Left lung (tissue), 10 donors: ENCODE data around the gene SHOC1. TPM values are rescaled to one million over a fixed set of nuclear protein-coding genes. Genes with fewer than 3 reads are reported as not detected.

Experiments used
- ATAC-seq: fragments of 200-7000 bp; cut with Tn5 transposase; one replicate; pipeline ENCODE4 v1.9.1; 2020; ENCODE audit warnings: moderate library complexity
- DNase-seq, 4 donors: peaks; one replicate each; pipeline ENCODE4 v3.0.0-alpha.2; 2013 to 2020
- H3K27ac ChIP-seq, 2 donors: fragments of 200-600 bp; sonication (generic) in 1 of 2; one replicate each; pipeline versions ENCODE4 v1.5.0 to v1.8.0; 2020 to 2021
- H3K27me3 ChIP-seq, 2 donors: fragments of 200-600 bp; sonication (generic) in 1 of 2; one replicate each; pipeline versions ENCODE4 v1.5.0 to v1.8.0; 2020 to 2021
- H3K36me3 ChIP-seq, 2 donors: fragments of 200-600 bp; sonication (generic) in 1 of 2; one replicate each; pipeline versions ENCODE4 v1.5.0 to v1.8.0; 2020 to 2021
- H3K4me1 ChIP-seq, 2 donors: fragments of 200-600 bp; one replicate each; pipeline ENCODE4 v1.8.0; 2021
- H3K4me3 ChIP-seq, 2 donors: fragments of 200-600 bp; sonication (generic) in 1 of 2; one replicate each; pipeline versions ENCODE4 v1.5.0 to v1.8.0; 2020 to 2021; ENCODE audit warnings: mild to moderate bottlenecking in 1 of 2
- H3K9me3 ChIP-seq, 2 donors: fragments of 200-600 bp; sonication (generic) in 1 of 2; one replicate each; pipeline versions ENCODE4 v1.5.0 to v1.8.0; 2020 to 2021
- intact Hi-C, 2 donors: fragments of 100-400 bp; cut with DNase I; formaldehyde crosslinking; loops; one replicate each; pipeline versions ENCODE4 v1.11.2 to v1.14.2; 2022
- polyA plus RNA-seq, 6 donors: library from polyadenylated mRNA; unstranded; fragments of 120-200 nt; gene quantifications; one replicate each; pipeline ENCODE4 v1.2.1, GENCODE V29; 2013; ENCODE audit not compliant: insufficient read length in 6 of 6
- total RNA-seq, 2 donors: library from RNA; stranded (reverse); fragmentation: NEBNext Ultra II Directional; extraction: Animal tissue kit (Norgen Biotek cat#: 25700); gene quantifications; one replicate each; pipeline ENCODE4 v1.2.1, GENCODE V29; 2021
- TF ChIP-seq, protein P1 (sequence below), 2 donors: fragments of 200-600 bp; sonication (generic) in 1 of 2; IDR thresholded peaks; one replicate each; pipeline versions ENCODE4 v1.5.0 to v1.8.0; 2021; ENCODE audit warnings: antibody characterized with exemption in 2 of 2
- donor health status: DM: no; HTN: yes; CAD: no.
- donor health status: DM: no; HTN: no; CAD: no.

The SHOC1 gene
- total and polyA plus RNA-seq, 8 donors, result 0.06 to 0.63 (median 0.55) TPM

DNA sequence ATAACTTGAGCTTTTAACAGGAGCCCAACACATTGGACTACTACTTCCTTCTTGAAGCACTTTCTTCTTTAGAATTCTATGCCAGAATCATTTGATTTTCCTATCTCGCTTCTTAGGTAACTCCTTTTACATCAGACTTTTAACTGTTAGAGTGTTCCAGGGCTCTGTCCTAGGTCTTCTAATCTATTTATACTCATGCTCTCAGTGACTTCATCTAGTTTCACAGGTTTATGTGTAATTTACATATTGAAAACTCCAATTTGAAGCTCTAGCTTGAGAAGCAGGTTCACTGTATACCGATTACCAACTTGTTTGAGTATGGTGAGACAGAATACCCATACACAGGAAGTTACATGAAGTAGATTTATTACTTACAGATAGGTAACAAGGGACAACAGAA lies 11.3 kb downstream of the SHOC1 start:
- peaks cover 0 to 6% of the 10 kb centered on the region in 2 donors for H3K9me3 ChIP-seq
- no peak overlapping the region for H3K27ac ChIP-seq
- no peaks in the 10 kb centered on the region for H3K36me3 ChIP-seq
- ATAC-seq, result no peak
- no peak overlapping the region for H3K4me3 ChIP-seq
- no peaks in the 10 kb centered on the region for H3K4me1 ChIP-seq
- TF ChIP-seq, protein P1, sequence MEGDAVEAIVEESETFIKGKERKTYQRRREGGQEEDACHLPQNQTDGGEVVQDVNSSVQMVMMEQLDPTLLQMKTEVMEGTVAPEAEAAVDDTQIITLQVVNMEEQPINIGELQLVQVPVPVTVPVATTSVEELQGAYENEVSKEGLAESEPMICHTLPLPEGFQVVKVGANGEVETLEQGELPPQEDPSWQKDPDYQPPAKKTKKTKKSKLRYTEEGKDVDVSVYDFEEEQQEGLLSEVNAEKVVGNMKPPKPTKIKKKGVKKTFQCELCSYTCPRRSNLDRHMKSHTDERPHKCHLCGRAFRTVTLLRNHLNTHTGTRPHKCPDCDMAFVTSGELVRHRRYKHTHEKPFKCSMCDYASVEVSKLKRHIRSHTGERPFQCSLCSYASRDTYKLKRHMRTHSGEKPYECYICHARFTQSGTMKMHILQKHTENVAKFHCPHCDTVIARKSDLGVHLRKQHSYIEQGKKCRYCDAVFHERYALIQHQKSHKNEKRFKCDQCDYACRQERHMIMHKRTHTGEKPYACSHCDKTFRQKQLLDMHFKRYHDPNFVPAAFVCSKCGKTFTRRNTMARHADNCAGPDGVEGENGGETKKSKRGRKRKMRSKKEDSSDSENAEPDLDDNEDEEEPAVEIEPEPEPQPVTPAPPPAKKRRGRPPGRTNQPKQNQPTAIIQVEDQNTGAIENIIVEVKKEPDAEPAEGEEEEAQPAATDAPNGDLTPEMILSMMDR (IDR thresholded peaks at IDR 0.05), result no peak
- DNase-seq, result no peak
- intact Hi-C loops, result no loop called here
- H3K27me3 ChIP-seq, result no peaks in the 10 kb centered on the region

GRCh38 chr9:111766066-111766465 lies 28.7 kb downstream of the SHOC1 start:
- ATAC-seq, result no peak
- intact Hi-C loops, result no loop called here
- H3K4me1 ChIP-seq, result no peaks in the 10 kb centered on the region
- peaks cover 0 to 8% of the 10 kb centered on the region in 2 donors for H3K9me3 ChIP-seq
- no peak overlapping the region for H3K27ac ChIP-seq
- H3K4me3 ChIP-seq, result no peak overlapping the region
- DNase-seq, result no peak
- TF ChIP-seq, protein P1 (IDR thresholded peaks at IDR 0.05), result no peak
- H3K36me3 ChIP-seq, result no peaks in the 10 kb centered on the region
- H3K27me3 ChIP-seq, result no peaks in the 10 kb centered on the region

DNA sequence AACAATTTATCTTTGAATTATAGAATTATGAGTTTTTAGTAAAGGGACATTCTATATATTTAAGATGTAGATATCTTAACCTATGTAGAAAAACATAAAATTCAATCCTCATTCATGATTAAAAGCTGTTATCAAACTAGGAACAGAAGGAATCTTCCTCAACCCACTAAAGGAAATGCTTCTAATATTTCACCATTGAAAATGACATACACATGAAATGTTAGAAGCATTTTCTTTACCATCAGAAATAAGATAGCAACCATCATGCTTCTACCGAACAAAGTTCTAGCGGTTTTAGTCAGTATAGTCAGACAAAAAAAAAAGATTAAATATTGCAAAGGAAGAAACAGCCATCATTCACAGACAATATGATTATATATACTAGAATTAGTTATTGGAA lies 32.2 kb downstream of the SHOC1 start:
- TF ChIP-seq, protein P1 (IDR thresholded peaks at IDR 0.05), result no peak
- peaks cover 0 to 8% of the 10 kb centered on the region in 2 donors for H3K9me3 ChIP-seq
- no peak overlapping the region for H3K4me3 ChIP-seq
- H3K27ac ChIP-seq, result no peak overlapping the region
- H3K27me3 ChIP-seq, result no peaks in the 10 kb centered on the region
- no peak for DNase-seq
- intact Hi-C loops, result no loop called here
- H3K4me1 ChIP-seq, result peaks cover 0 to 10% of the 10 kb centered on the region in 2 donors
- H3K36me3 ChIP-seq, result no peaks in the 10 kb centered on the region
- no peak for ATAC-seq

GRCh38 chr9:111759762-111760639 lies 34.7 kb downstream of the SHOC1 start:
- ATAC-seq, result peak; percentile 97
- DNase-seq, result peak in 2 of 4 donors; percentile 66 to 84
- Histone ChIP-seq H3K4me1 (peaks cover 0 to 10% of the 10 kb centered on the region in 2 donors), H3K9me3 (no peaks in the 10 kb centered on the region), H3K36me3 (no peaks in the 10 kb centered on the region), H3K4me3 (no peak overlapping the region), H3K27ac (no peak overlapping the region), H3K27me3 (no peaks in the 10 kb centered on the region)
- TF ChIP-seq, protein P1 (IDR thresholded peaks at IDR 0.05), result peak; percentile 60 to 61
- intact Hi-C loops, result loop anchor here in 1 of 2 donors (5.0 kb wide), 1 partner anchor 317 kb away; no protein-coding TSS in a partner anchor

DNA sequence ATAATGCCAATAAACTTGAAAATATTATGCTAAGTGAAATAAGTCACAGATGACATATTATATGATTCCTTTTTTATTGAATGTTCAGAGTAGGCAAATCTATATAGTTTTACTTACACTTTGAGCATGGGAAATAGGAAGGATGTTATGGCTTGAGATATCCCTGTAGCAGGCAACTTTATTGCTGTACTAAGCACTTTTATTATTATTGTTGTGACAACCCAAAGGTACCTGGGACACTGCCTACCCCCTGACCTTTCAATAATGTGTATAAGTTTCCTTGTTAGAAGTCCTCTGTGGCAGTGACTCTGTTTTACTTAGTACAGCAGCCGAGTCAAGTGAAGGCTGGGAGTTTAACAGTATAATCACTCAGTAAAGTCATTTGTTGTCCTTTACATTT lies 39.9 kb downstream of the SHOC1 start:
- H3K9me3 ChIP-seq, result peaks cover 0 to 12% of the 10 kb centered on the region in 2 donors
- intact Hi-C loops, result loop anchor here in 1 of 2 donors (5.0 kb wide), 1 partner anchor 323 kb away; no protein-coding TSS in a partner anchor
- no peak overlapping the region for H3K27ac ChIP-seq
- H3K36me3 ChIP-seq, result no peaks in the 10 kb centered on the region
- TF ChIP-seq, protein P1 (IDR thresholded peaks at IDR 0.05), result no peak
- H3K27me3 ChIP-seq, result no peaks in the 10 kb centered on the region
- H3K4me1 ChIP-seq, result peaks cover 0 to 2% of the 10 kb centered on the region in 2 donors
- no peak overlapping the region for H3K4me3 ChIP-seq
- DNase-seq, result no peak
- ATAC-seq, result no peak
